Measurements from ENCODE around the gene ADRM1. TPM values are rescaled to one million over a fixed set of nuclear protein-coding genes. Genes with fewer than 3 reads are reported as not detected.

The ADRM1 gene
- total RNA-seq, 1 experiment from 2014 or later: 160 TPM

- TF ChIP-seq, protein P1, sequence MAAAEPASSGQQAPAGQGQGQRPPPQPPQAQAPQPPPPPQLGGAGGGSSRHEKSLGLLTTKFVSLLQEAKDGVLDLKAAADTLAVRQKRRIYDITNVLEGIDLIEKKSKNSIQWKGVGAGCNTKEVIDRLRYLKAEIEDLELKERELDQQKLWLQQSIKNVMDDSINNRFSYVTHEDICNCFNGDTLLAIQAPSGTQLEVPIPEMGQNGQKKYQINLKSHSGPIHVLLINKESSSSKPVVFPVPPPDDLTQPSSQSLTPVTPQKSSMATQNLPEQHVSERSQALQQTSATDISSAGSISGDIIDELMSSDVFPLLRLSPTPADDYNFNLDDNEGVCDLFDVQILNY (CRISPR knock-in tag; IDR thresholded peaks at IDR 0.05): no peak
- TF ChIP-seq GTF2I (CRISPR knock-in tag; conservative IDR thresholded peaks at IDR 0.05) (no peak), SMAD4 (CRISPR knock-in tag; IDR thresholded peaks at IDR 0.05) (no peak)
- TF ChIP-seq, protein P2, sequence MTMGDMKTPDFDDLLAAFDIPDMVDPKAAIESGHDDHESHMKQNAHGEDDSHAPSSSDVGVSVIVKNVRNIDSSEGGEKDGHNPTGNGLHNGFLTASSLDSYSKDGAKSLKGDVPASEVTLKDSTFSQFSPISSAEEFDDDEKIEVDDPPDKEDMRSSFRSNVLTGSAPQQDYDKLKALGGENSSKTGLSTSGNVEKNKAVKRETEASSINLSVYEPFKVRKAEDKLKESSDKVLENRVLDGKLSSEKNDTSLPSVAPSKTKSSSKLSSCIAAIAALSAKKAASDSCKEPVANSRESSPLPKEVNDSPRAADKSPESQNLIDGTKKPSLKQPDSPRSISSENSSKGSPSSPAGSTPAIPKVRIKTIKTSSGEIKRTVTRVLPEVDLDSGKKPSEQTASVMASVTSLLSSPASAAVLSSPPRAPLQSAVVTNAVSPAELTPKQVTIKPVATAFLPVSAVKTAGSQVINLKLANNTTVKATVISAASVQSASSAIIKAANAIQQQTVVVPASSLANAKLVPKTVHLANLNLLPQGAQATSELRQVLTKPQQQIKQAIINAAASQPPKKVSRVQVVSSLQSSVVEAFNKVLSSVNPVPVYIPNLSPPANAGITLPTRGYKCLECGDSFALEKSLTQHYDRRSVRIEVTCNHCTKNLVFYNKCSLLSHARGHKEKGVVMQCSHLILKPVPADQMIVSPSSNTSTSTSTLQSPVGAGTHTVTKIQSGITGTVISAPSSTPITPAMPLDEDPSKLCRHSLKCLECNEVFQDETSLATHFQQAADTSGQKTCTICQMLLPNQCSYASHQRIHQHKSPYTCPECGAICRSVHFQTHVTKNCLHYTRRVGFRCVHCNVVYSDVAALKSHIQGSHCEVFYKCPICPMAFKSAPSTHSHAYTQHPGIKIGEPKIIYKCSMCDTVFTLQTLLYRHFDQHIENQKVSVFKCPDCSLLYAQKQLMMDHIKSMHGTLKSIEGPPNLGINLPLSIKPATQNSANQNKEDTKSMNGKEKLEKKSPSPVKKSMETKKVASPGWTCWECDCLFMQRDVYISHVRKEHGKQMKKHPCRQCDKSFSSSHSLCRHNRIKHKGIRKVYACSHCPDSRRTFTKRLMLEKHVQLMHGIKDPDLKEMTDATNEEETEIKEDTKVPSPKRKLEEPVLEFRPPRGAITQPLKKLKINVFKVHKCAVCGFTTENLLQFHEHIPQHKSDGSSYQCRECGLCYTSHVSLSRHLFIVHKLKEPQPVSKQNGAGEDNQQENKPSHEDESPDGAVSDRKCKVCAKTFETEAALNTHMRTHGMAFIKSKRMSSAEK (CRISPR knock-in tag; IDR thresholded peaks at IDR 0.05; ENCODE audit: borderline replicate concordance): no peak
Observed at GRCh38 chr20:62280303-62280702, 22.5 kb upstream of the ADRM1 start (continued).

DNA sequence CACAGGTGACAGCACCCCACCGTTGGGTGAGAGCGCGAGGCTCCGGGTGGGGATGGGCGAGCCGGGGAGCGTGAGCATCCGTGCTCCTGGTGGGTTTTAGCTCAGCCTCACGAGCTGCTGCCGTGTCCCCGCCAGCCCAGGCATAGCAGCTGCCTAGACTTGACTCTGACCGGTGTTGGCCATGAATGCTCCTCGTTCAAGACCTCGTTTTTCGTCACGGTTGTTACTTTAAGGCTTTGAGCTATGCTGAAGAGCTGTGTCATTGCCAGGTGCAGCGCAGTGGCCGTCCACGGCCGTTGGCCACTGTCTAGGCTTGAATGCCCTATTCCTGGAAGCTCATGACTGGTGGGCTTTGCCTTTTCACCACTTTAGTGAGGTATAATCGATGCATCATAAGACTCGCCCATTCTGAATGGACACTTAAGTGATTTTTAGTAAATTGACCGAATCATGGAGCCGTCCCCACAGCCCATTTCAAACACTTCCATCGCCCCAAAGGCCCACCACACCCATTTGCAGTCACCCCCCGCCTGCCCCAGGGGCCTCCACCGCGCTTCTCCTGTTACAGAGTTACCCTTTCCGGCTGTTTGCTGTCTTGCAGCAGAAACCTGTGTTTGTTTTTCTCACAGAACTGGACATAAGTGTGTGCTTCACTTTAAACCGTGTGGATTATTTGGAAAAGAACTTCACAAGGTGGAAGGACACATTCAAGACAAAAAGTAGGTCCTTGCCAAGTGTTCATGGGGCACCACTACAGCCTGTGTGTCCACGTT is 21.4 kb upstream of the ADRM1 start:
- Mint-ChIP-seq H3K27ac (no peak overlapping the region), H3K4me1 (no peaks in the 10 kb centered on the region), H3K9me3 (no peaks in the 10 kb centered on the region), H3K4me3 (no peak overlapping the region), H3K36me3 (peaks cover 44% of the 10 kb centered on the region), H3K27me3 (ENCODE audit: low read depth) (no peaks in the 10 kb centered on the region)
- no peak for ATAC-seq
- no peak for DNase-seq (ENCODE audit: low spot score)
- POLR2A ChIA-PET: no interaction called here
- TF ChIP-seq KAT7 (CRISPR knock-in tag; IDR thresholded peaks at IDR 0.05; ENCODE audit: borderline replicate concordance): no peak
- TF ChIP-seq ZBTB21 (CRISPR knock-in tag; IDR thresholded peaks at IDR 0.05; ENCODE audit: borderline replicate concordance): no peak
- no peak for TF ChIP-seq CREM (CRISPR knock-in tag; IDR thresholded peaks at IDR 0.05)
- TF ChIP-seq JUN (CRISPR knock-in tag; IDR thresholded peaks at IDR 0.05): no peak
- TF ChIP-seq IRF2 (CRISPR knock-in tag; IDR thresholded peaks at IDR 0.05; ENCODE audit: borderline replicate concordance, low read depth): no peak
- TF ChIP-seq, protein P1 (CRISPR knock-in tag; IDR thresholded peaks at IDR 0.05): no peak
- TF ChIP-seq, protein P3, sequence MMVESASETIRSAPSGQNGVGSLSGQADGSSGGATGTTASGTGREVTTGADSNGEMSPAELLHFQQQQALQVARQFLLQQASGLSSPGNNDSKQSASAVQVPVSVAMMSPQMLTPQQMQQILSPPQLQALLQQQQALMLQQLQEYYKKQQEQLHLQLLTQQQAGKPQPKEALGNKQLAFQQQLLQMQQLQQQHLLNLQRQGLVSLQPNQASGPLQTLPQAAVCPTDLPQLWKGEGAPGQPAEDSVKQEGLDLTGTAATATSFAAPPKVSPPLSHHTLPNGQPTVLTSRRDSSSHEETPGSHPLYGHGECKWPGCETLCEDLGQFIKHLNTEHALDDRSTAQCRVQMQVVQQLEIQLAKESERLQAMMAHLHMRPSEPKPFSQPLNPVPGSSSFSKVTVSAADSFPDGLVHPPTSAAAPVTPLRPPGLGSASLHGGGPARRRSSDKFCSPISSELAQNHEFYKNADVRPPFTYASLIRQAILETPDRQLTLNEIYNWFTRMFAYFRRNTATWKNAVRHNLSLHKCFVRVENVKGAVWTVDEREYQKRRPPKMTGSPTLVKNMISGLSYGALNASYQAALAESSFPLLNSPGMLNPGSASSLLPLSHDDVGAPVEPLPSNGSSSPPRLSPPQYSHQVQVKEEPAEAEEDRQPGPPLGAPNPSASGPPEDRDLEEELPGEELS (CRISPR knock-in tag; IDR thresholded peaks at IDR 0.05): no peak
- TF ChIP-seq, protein P4, sequence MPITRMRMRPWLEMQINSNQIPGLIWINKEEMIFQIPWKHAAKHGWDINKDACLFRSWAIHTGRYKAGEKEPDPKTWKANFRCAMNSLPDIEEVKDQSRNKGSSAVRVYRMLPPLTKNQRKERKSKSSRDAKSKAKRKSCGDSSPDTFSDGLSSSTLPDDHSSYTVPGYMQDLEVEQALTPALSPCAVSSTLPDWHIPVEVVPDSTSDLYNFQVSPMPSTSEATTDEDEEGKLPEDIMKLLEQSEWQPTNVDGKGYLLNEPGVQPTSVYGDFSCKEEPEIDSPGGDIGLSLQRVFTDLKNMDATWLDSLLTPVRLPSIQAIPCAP (CRISPR knock-in tag; IDR thresholded peaks at IDR 0.05): no peak
- TF ChIP-seq ESRRA (CRISPR knock-in tag; IDR thresholded peaks at IDR 0.05; ENCODE audit: borderline replicate concordance): no peak
- TF ChIP-seq, protein P5, sequence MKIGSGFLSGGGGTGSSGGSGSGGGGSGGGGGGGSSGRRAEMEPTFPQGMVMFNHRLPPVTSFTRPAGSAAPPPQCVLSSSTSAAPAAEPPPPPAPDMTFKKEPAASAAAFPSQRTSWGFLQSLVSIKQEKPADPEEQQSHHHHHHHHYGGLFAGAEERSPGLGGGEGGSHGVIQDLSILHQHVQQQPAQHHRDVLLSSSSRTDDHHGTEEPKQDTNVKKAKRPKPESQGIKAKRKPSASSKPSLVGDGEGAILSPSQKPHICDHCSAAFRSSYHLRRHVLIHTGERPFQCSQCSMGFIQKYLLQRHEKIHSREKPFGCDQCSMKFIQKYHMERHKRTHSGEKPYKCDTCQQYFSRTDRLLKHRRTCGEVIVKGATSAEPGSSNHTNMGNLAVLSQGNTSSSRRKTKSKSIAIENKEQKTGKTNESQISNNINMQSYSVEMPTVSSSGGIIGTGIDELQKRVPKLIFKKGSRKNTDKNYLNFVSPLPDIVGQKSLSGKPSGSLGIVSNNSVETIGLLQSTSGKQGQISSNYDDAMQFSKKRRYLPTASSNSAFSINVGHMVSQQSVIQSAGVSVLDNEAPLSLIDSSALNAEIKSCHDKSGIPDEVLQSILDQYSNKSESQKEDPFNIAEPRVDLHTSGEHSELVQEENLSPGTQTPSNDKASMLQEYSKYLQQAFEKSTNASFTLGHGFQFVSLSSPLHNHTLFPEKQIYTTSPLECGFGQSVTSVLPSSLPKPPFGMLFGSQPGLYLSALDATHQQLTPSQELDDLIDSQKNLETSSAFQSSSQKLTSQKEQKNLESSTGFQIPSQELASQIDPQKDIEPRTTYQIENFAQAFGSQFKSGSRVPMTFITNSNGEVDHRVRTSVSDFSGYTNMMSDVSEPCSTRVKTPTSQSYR (CRISPR knock-in tag; IDR thresholded peaks at IDR 0.05): no peak
- CTCF ChIA-PET: no interaction called here
